Cardiac muscle cell (in vitro differentiated cells and primary cell): ENCODE data around the gene PTPA. TPM values are rescaled to one million over a fixed set of nuclear protein-coding genes. Genes with fewer than 3 reads are reported as not detected.

Source experiments
- DNase-seq, 2 donors: peaks; one replicate each; pipeline versions ENCODE4 v3.0.0 to v3.0.0-alpha.2; 2010 to 2017; ENCODE audit warnings: low read depth in 1 of 2, low spot score in 1 of 2
- H3K27ac ChIP-seq: fragments of 200-600 bp; sonication (generic); 2 replicates; pipeline ENCODE4 v1.5.1; 2016
- H3K27me3 ChIP-seq: fragments of 200-600 bp; sonication (generic); 2 replicates; pipeline ENCODE4 v1.6.0; 2016; ENCODE audit warnings: control low read depth
- H3K36me3 ChIP-seq: fragments of 200-600 bp; sonication (generic); 2 replicates; pipeline ENCODE4 v1.5.1; 2016; ENCODE audit warnings: control low read depth
- H3K4me1 ChIP-seq: fragments of 200-600 bp; sonication (generic); 2 replicates; pipeline ENCODE4 v1.8.1; 2017; ENCODE audit warnings: low read depth, mild to moderate bottlenecking, mixed run types
- H3K4me3 ChIP-seq: fragments of 200-600 bp; sonication (generic); 2 replicates; pipeline ENCODE4 v1.5.1; 2016; ENCODE audit warnings: mild to moderate bottlenecking
- H3K9me3 ChIP-seq: fragments of 200-600 bp; sonication (generic); 2 replicates; pipeline ENCODE4 v1.5.1; 2017; ENCODE audit warnings: low read depth, mild to moderate bottlenecking, control low read depth
- CTCF ChIP-seq: IDR thresholded peaks from 2 replicates; pipeline ENCODE4 v1.5.1; 2012; ENCODE audit warnings: low read depth, mild to moderate bottlenecking, low read length
- polyA plus RNA-seq: library from polyadenylated mRNA; unstranded; fragments of >200 nt; fragmentation: Nextera tagmentation; extraction: Ambion mirVana; gene quantifications from 2 replicates; pipeline ENCODE4 v1.2.1, GENCODE V29; 2016
- total RNA-seq: library from RNA; depleted of rRNA; stranded (reverse); fragments of >200 nt; gene quantifications from 2 replicates; pipeline ENCODE4 v1.2.3, GENCODE V29; 2016

The PTPA gene
- total and polyA plus RNA-seq, 2 experiments from 2014 or later, result 144 to 197 TPM

GRCh38 chr9:129108083-129108804 is 3.0 kb upstream of the PTPA start:
- DNase-seq, result no peak
- no peaks in the 10 kb centered on the region for H3K36me3 ChIP-seq
- no peaks in the 10 kb centered on the region for H3K27me3 ChIP-seq
- H3K9me3 ChIP-seq, result no peaks in the 10 kb centered on the region
- no peak for TF ChIP-seq CTCF
- H3K4me1 ChIP-seq, result no peaks in the 10 kb centered on the region
- no peak overlapping the region for H3K4me3 ChIP-seq
- no peak overlapping the region for H3K27ac ChIP-seq

GRCh38 chr9:129108805-129109536 is 2.2 kb upstream of the PTPA start:
- H3K4me1 ChIP-seq, result no peaks in the 10 kb centered on the region
- no peaks in the 10 kb centered on the region for H3K36me3 ChIP-seq
- no peaks in the 10 kb centered on the region for H3K9me3 ChIP-seq
- H3K27me3 ChIP-seq, result no peaks in the 10 kb centered on the region
- no peak for TF ChIP-seq CTCF
- no peak overlapping the region for H3K4me3 ChIP-seq
- no peak overlapping the region for H3K27ac ChIP-seq
- no peak for DNase-seq

- H3K4me1 ChIP-seq, result no peaks in the 10 kb centered on the region
- no peaks in the 10 kb centered on the region for H3K27me3 ChIP-seq
- H3K4me3 ChIP-seq, result peak overlapping the region; percentile 88
- peak in 1 of 2 donors; percentile 12 for DNase-seq
- no peak for TF ChIP-seq CTCF
- no peaks in the 10 kb centered on the region for H3K9me3 ChIP-seq
- H3K27ac ChIP-seq, result no peak overlapping the region
- H3K36me3 ChIP-seq, result no peaks in the 10 kb centered on the region
These were observed 1.7 kb upstream of the PTPA start for GRCh38 chr9:129109537-129109903.

- DNase-seq, result peak; percentile 19 to 20
- H3K27me3 ChIP-seq, result no peaks in the 10 kb centered on the region
These were observed 1.1 kb upstream of the PTPA start for GRCh38 chr9:129109952-129110739.

More at GRCh38 chr9:129109952-129110739, 1.1 kb upstream of the PTPA start:
- TF ChIP-seq CTCF, result no peak
- Histone ChIP-seq H3K27ac (peak overlapping the region; percentile 5), H3K36me3 (no peaks in the 10 kb centered on the region), H3K4me3 (peak overlapping the region; percentile 88), H3K4me1 (no peaks in the 10 kb centered on the region), H3K9me3 (no peaks in the 10 kb centered on the region)
